Measurements from ENCODE around the gene ZNF428.

ZNF428 gene

GRCh38 chr19:43634506-43634871 lies 15.1 kb upstream of the ZNF428 start:
- Histone ChIP-seq H3K27me3 (ENCODE audit: low read length) (no peaks in the 10 kb centered on the region), H3K4me2 (ENCODE audit: low read depth, low read length, poor library complexity, severe bottlenecking) (no peak overlapping the region), H2AFZ (ENCODE audit: low read depth, low read length, severe bottlenecking) (no peak overlapping the region), H3F3A (ENCODE audit: insufficient read depth) (no peaks in the 10 kb centered on the region), H3K79me2 (ENCODE audit: insufficient read depth, low read length) (no peaks in the 10 kb centered on the region), H4K20me1 (ENCODE audit: low read depth, low read length) (no peaks in the 10 kb centered on the region), H3K9ac (ENCODE audit: low read length) (no peak overlapping the region), H3K27ac (ENCODE audit: low read depth, low read length) (no peak overlapping the region), H3K4me3 (ENCODE audit: insufficient read depth, low read length, poor library complexity, severe bottlenecking) (no peak overlapping the region), H3K36me3 (ENCODE audit: low read length) (no peaks in the 10 kb centered on the region), H3K9me2 (replicated peaks; ENCODE audit: insufficient read depth, low read length) (no peaks in the 10 kb centered on the region), H3K9me3 (ENCODE audit: insufficient read depth, low read length) (no peaks in the 10 kb centered on the region)
- TF ChIP-seq EZH2phosphoT487 (conservative IDR thresholded peaks at IDR 0.05; ENCODE audit: low read length), result no peak
- TF ChIP-seq CTCF (IDR thresholded peaks at IDR 0.05; ENCODE audit: insufficient read depth, low read length, poor library complexity, severe bottlenecking), result no peak

- Histone ChIP-seq H3K4me2 (ENCODE audit: low read depth, low read length, poor library complexity, severe bottlenecking) (no peak overlapping the region), H3K27ac (ENCODE audit: low read depth, low read length) (no peak overlapping the region), H3K9ac (ENCODE audit: low read length) (no peak overlapping the region)
Measured at GRCh38 chr19:43634068-43634467, 14.6 kb upstream of the ZNF428 start.

DNA sequence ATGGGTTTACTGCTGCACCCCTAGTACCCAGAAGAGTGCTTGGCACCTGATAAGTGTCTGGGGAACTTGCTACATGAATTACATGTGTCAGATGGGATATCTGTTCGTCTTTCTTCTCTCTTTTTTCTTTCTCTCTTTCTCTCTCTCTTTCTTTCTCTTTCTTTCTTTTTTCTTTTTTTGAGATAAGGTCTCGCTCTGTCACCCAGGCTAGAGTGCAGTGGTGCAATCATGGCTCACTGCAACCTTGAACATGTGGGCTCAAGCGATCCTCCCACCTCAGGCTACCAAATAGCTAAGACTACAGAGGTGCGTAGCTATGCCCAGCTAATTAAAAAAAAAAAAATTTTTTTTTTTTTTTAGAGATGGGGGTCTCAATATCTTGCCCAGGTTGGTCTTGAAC lies 14.1 kb upstream of the ZNF428 start:
- no peak overlapping the region for H3K27ac ChIP-seq (ENCODE audit: low read depth, low read length)
- no peaks in the 10 kb centered on the region for H3K36me3 ChIP-seq (ENCODE audit: low read length)
- no peaks in the 10 kb centered on the region for H3K9me2 ChIP-seq (replicated peaks; ENCODE audit: insufficient read depth, low read length)
- H3K9me3 ChIP-seq (ENCODE audit: insufficient read depth, low read length), result no peaks in the 10 kb centered on the region
- no peak overlapping the region for H3K4me3 ChIP-seq (ENCODE audit: insufficient read depth, low read length, poor library complexity, severe bottlenecking)
- no peaks in the 10 kb centered on the region for H3F3A ChIP-seq (ENCODE audit: insufficient read depth)
- no peak overlapping the region for H2AFZ ChIP-seq (ENCODE audit: low read depth, low read length, severe bottlenecking)
- no peaks in the 10 kb centered on the region for H4K20me1 ChIP-seq (ENCODE audit: low read depth, low read length)
- no peak overlapping the region for H3K4me2 ChIP-seq (ENCODE audit: low read depth, low read length, poor library complexity, severe bottlenecking)
- no peaks in the 10 kb centered on the region for H3K79me2 ChIP-seq (ENCODE audit: insufficient read depth, low read length)
- TF ChIP-seq CTCF (IDR thresholded peaks at IDR 0.05; ENCODE audit: insufficient read depth, low read length, poor library complexity, severe bottlenecking) (no peak), EZH2phosphoT487 (conservative IDR thresholded peaks at IDR 0.05; ENCODE audit: low read length) (no peak)
- H3K27me3 ChIP-seq (ENCODE audit: low read length), result no peaks in the 10 kb centered on the region
- H3K9ac ChIP-seq (ENCODE audit: low read length), result no peak overlapping the region

More at GRCh38 chr19:43634068-43634467, 14.6 kb upstream of the ZNF428 start:
- Histone ChIP-seq H3K9me3 (ENCODE audit: insufficient read depth, low read length) (no peaks in the 10 kb centered on the region), H3K36me3 (ENCODE audit: low read length) (no peaks in the 10 kb centered on the region), H3K27me3 (ENCODE audit: low read length) (no peaks in the 10 kb centered on the region), H3K9me2 (replicated peaks; ENCODE audit: insufficient read depth, low read length) (no peaks in the 10 kb centered on the region), H3K4me3 (ENCODE audit: insufficient read depth, low read length, poor library complexity, severe bottlenecking) (no peak overlapping the region), H3K79me2 (ENCODE audit: insufficient read depth, low read length) (no peaks in the 10 kb centered on the region), H2AFZ (ENCODE audit: low read depth, low read length, severe bottlenecking) (no peak overlapping the region), H3F3A (ENCODE audit: insufficient read depth) (no peaks in the 10 kb centered on the region), H4K20me1 (ENCODE audit: low read depth, low read length) (no peaks in the 10 kb centered on the region)
- TF ChIP-seq CTCF (IDR thresholded peaks at IDR 0.05; ENCODE audit: insufficient read depth, low read length, poor library complexity, severe bottlenecking) (no peak), EZH2phosphoT487 (conservative IDR thresholded peaks at IDR 0.05; ENCODE audit: low read length) (no peak)
